Skeletal muscle cell (primary cell): ENCODE measurements around the gene SKAP1.
"Not testable (repeated sequence)": the region's sequence is repeated elsewhere in the genome, so short reads cannot be mapped to it uniquely, and the experiment has no call there.

ENCODE experiments used
- DNase-seq: peaks from one replicate; pipeline ENCODE4 v3.0.0-alpha.2; 2010; ENCODE audit warnings: low read depth
- H3K4me3 ChIP-seq: 2 replicates; pipeline ENCODE4 v1.5.1; 2011; ENCODE audit warnings: low read depth, mild to moderate bottlenecking, control low read depth, low read length, moderate library complexity

The SKAP1 gene

DNA sequence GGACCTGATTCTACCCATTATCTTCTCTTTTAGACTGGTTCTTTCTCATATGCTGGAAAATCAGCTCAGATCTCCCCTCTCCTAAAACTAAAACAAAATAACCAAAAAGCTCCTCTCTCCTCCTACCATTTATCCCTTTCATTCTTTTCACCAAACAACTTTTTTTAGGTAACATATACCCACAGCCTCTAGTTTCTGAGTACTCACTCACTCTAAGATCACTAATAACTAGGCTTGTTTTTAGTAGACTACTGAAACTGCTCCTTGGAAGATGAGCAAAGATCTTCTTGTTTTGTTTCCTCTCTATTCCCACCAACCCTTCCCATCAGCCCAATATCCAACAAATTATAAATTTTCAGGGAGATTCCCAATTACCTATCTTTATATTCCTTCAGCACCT is 129.0 kb downstream of the SKAP1 start:
- H3K4me3 ChIP-seq: no peak overlapping the region
- no peak for DNase-seq

DNA sequence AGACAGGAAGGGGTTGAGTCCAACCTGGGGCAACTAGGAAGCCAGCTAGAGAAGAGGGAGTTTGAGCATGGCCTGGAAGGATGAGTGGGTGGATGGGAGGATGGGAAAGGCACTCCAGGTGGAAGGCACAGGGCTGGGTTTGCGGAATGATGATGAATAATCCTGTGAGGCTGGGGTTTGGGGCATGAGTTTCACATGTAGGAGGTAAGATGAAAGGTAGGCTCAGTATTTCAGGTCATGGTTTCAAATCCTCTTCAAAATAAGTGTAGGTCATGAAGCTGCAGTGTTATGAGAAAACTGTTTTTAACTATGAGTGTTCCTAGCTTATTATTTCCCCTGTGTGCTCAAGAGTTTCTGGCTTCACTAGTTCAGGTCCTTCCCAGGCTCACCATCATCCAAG is 130.3 kb downstream of the SKAP1 start:
- no peak overlapping the region for H3K4me3 ChIP-seq
- DNase-seq: no peak

DNA sequence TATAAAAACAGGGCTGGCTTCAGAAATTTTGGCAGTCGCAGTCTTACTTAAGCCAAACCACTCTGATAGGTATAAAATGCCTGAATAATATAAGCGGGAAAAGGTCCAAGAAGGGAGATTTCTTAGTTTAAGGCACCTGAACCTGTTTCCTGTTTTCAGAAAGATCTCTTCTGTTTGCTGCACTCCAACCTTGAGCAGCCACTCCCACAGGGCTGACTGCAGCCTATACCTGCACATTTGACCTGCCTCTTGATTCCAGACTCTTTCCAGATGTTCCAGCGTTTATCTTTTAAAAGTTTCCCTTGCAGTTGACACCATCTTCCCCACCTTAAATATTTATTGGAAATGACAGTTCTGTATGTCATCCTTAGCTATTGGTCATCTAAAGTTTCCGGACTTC is 132.2 kb downstream of the SKAP1 start:
- no peak for DNase-seq
- H3K4me3 ChIP-seq: no peak overlapping the region

- no peak for DNase-seq
- H3K4me3 ChIP-seq: no peak overlapping the region
Measured at GRCh38 chr17:48296453-48296852, 133.6 kb downstream of the SKAP1 start.

DNA sequence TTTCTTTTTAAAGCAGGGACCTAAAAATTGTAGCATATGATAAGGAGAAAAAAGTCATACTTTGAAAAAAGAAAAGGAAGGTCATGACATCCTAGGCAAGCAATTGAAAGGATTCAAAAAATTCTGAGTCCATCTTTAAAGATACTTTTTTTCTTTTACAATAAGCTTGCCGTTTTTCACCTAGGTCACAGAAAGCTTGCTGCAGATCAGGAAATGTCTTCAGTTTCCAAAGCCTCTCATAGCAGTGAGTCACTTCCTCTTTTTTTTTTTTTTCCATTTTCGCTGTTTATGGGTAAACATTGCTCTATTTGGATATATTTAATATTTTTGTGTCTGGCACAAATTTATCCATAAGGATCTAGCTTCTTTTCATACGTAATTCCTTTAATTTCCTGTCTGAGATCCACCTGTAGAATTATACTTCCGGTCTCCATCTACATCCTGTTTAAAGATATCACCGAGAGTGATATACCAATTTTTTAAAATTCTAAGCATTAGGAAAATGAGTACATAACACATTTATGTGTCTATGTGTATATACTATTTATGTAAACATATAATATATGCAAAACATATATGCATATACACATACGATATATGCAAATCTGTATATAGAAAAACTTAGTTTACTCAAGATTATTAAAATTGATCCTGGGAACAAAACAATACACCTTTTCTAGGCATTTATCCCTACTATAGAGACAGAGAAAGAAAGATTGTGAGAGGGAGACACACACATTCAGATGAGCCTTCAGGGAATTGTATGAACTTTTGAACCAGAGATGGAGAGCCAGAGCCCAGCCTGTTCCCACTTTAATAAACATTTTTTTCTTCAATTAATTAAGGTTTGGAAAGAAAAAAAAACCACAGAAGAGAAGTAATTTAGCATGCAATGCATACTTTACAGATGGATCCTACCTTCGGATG is 134.4 kb downstream of the SKAP1 start:
- DNase-seq: no peak
- H3K4me3 ChIP-seq: no peak overlapping the region

DNA sequence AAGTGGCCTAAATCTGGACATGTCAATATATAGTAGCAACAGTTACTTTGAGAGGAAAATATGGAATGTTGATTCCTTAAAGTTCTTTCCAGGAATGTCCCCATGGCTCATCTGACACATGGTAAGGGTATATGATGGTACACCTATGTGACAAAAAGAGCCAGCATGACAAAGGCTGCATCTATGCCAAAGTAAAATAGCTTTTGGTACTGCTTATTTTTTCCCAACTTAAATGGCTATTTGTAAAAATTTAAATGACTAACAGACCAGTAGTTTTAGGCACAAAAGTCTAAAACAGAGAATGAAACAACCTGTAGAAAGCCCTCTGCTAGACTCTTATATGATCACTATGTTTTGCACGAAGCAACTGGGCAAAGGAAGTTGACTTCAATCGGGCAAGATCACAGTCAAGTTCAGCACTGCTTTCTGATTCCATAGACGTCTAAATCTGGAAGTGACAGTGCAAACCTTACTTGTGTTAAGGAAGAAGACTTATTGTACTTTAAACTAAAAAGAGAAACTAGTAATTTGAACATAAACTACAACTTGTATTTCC is 135.1 kb downstream of the SKAP1 start:
- H3K4me3 ChIP-seq: no peak overlapping the region
- no peak for DNase-seq

GRCh38 chr17:48294020-48294805 is 135.8 kb downstream of the SKAP1 start:
- H3K4me3 ChIP-seq: no peak overlapping the region
- no peak for DNase-seq

GRCh38 chr17:48293319-48294019 is 136.5 kb downstream of the SKAP1 start:
- no peak overlapping the region for H3K4me3 ChIP-seq
- DNase-seq: no peak

- DNase-seq: no peak
Measured at GRCh38 chr17:48290378-48290777, 139.6 kb downstream of the SKAP1 start.

GRCh38 chr17:48286917-48287316 is 143.1 kb downstream of the SKAP1 start:
- not testable (repeated sequence) for H3K4me3 ChIP-seq, DNase-seq

More at GRCh38 chr17:48290378-48290777, 139.6 kb downstream of the SKAP1 start:
- H3K4me3 ChIP-seq: no peak overlapping the region

DNA sequence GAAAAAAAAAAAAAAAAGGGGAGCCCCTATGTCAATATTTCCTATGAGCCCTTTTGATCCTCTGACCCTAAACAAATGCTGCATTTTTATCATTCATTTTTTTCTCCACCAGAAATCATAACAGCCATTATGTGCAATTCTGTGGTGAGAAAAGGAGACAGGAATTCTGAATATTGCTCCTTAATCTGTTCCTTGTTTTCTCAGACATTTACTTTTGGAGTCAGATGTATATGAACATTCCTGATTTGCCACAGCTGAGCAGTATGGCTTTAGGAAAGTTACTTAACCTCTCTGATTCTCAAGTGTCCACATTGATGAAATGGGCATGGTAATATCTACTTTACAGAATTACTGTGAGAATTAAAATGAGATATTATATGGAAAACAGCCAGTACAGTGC is 144.4 kb downstream of the SKAP1 start:
- no peak for DNase-seq
- H3K4me3 ChIP-seq: no peak overlapping the region

DNA sequence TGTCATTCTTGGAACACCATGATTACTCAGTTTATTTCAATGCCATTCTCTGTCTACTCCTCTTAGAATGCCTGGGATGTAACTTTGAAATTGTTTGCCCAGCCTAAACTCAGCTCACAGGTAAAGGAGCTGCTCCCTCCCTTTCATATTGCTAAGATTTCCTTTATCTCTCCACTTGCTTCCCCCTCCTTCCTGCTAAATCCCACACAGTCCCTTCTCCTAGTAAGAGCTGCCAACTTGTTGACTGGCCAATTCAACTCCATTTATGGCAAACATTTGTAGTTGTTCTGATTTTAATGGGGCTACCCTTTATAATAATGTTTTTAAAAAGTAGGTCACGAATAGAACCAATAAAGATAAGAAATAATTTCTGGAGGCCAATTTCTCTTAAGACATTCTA is 146.1 kb downstream of the SKAP1 start:
- no peak for DNase-seq
- no peak overlapping the region for H3K4me3 ChIP-seq

GRCh38 chr17:48283411-48283810 is 146.6 kb downstream of the SKAP1 start:
- no peak for DNase-seq
- no peak overlapping the region for H3K4me3 ChIP-seq

DNA sequence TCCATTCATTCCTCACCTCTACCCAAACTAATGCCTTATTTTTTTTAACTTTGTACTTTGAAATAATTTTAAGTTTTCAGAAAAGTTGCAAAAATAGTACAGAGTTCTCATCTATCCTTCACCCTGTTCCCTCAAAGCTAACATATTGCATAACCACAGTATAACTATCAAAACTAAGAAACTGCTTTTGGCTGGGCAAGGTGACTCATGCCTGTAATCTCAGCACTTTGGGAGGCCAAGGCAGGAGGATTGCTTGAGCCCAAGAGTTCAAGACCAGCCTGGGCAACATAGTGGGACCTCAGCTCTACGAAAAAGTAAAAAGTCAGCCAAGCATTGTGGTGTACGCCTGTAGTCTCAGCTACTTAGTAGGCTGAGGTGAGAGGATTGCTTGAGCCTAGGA is 147.7 kb downstream of the SKAP1 start:
- no peak for DNase-seq
- no peak overlapping the region for H3K4me3 ChIP-seq

DNA sequence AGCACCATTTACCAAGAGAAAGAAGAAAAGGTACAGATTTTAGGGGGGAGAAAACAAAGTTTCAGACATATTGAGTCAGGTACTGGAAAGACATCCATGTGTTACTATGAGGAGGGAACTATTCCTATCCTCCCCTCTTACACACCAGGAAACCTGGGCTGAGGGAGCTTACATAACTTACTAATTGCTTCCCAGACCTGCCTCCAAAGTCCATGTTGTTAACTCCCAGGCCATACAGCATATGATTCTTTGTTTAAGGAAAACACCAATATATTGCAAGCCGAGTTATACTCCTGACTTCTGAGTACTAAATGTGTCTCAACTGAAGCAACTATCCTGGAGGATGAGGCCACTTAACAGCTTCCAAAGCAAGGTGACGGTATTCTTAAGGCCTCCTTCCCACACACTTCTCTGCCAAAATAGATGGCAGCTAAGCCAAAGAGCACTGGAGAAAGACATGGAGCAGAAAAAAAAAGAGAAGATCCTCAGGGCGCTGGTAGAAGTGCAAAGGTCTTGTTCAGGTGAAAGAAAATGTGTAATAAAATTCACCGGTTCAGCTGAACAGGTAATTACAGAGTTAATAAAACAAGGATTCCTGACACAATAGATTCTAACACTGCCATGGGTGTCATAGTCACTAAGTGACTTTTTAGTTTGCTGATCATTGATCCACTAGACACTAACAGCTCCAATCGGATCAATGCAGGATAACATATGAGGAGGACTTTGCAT is 151.1 kb downstream of the SKAP1 start:
- DNase-seq: no peak
- no peak overlapping the region for H3K4me3 ChIP-seq

- H3K4me3 ChIP-seq: no peak overlapping the region
- no peak for DNase-seq
Measured at GRCh38 chr17:48276776-48277175, 153.2 kb downstream of the SKAP1 start.

- no peak overlapping the region for H3K4me3 ChIP-seq
- no peak for DNase-seq
Measured at GRCh38 chr17:48270899-48271298, 159.1 kb downstream of the SKAP1 start.

- DNase-seq: no peak
- H3K4me3 ChIP-seq: no peak overlapping the region
Measured at GRCh38 chr17:48269209-48269608, 160.8 kb downstream of the SKAP1 start.

DNA sequence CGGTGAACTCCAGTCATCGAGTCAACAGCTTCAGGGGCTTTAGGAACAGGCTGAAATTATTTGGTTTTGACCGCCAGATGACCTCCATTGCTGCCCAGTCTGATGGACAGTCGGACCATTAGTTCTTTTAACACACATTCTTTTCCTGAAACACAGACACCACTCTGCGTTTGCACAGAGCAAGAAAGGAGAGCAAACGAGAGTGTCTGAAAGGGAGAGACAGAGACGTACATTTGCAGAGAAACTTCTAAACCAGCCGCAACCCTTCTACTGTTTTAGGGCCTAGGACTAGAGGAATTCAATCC is 166.3 kb downstream of the SKAP1 start:
- DNase-seq: no peak
- H3K4me3 ChIP-seq: no peak overlapping the region
